ENCODE results near the gene LYAR.

LYAR gene

GRCh38 chr4:4289941-4290850 is at the start of gene LYAR, which contains the start of gene ZBTB49 (continued):
- TF ChIP-seq ZBTB11 (tag by site-specific recombination; conservative IDR thresholded peaks at IDR 0.05; ENCODE audit: low read depth) (peak; percentile 81), ZNF48 (tag by site-specific recombination; IDR thresholded peaks at IDR 0.05) (no peak), ZFP69B (tag by site-specific recombination; IDR thresholded peaks at IDR 0.05) (peak; percentile 67), ZNF548 (tag by site-specific recombination; IDR thresholded peaks at IDR 0.05) (no peak), YY2 (tag by site-specific recombination; IDR thresholded peaks at IDR 0.05) (no peak), ZNF701 (tag by site-specific recombination; IDR thresholded peaks at IDR 0.05) (no peak), ZNF776 (tag by site-specific recombination; IDR thresholded peaks at IDR 0.05; ENCODE audit: borderline replicate concordance) (no peak), ZFP41 (tag by site-specific recombination; IDR thresholded peaks at IDR 0.05; ENCODE audit: borderline replicate concordance) (no peak), ZNF2 (tag by site-specific recombination; IDR thresholded peaks at IDR 0.05) (no peak; the same call in 1 of the 2 replicates), ZNF223 (tag by site-specific recombination; IDR thresholded peaks at IDR 0.05) (no peak), ZNF660 (tag by site-specific recombination; IDR thresholded peaks at IDR 0.05) (peak; percentile 52; the same call in 1 of the 2 replicates), MYNN (tag by site-specific recombination; IDR thresholded peaks at IDR 0.05; ENCODE audit: borderline replicate concordance) (no peak), ZNF324 (tag by site-specific recombination; IDR thresholded peaks at IDR 0.05) (no peak), ZNF747 (tag by site-specific recombination; IDR thresholded peaks at IDR 0.05) (no peak), ZNF16 (tag by site-specific recombination; IDR thresholded peaks at IDR 0.05; ENCODE audit: low read depth) (no peak), ZNF174 (tag by site-specific recombination; IDR thresholded peaks at IDR 0.05) (no peak), ZBTB1 (tag by site-specific recombination; IDR thresholded peaks at IDR 0.05) (no peak), GLIS1 (tag by site-specific recombination; IDR thresholded peaks at IDR 0.05) (peak; percentile 46), ZNF214 (tag by site-specific recombination; IDR thresholded peaks at IDR 0.05; ENCODE audit: borderline replicate concordance) (no peak), ZNF791 (tag by site-specific recombination; IDR thresholded peaks at IDR 0.05) (no peak), ZBTB8A (tag by site-specific recombination; IDR thresholded peaks at IDR 0.05) (peak; percentile 62), ZNF350 (tag by site-specific recombination; IDR thresholded peaks at IDR 0.05) (no peak), SALL2 (tag by site-specific recombination; IDR thresholded peaks at IDR 0.05; ENCODE audit: borderline replicate concordance) (no peak), OVOL3 (tag by site-specific recombination; IDR thresholded peaks at IDR 0.05) (no peak), ZNF596 (tag by site-specific recombination; IDR thresholded peaks at IDR 0.05) (no peak)
- TF ChIP-seq, protein P1, sequence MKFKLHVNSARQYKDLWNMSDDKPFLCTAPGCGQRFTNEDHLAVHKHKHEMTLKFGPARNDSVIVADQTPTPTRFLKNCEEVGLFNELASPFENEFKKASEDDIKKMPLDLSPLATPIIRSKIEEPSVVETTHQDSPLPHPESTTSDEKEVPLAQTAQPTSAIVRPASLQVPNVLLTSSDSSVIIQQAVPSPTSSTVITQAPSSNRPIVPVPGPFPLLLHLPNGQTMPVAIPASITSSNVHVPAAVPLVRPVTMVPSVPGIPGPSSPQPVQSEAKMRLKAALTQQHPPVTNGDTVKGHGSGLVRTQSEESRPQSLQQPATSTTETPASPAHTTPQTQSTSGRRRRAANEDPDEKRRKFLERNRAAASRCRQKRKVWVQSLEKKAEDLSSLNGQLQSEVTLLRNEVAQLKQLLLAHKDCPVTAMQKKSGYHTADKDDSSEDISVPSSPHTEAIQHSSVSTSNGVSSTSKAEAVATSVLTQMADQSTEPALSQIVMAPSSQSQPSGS (tag by site-specific recombination; IDR thresholded peaks at IDR 0.05; ENCODE audit: low read depth), result no peak
- TF ChIP-seq, protein P2, sequence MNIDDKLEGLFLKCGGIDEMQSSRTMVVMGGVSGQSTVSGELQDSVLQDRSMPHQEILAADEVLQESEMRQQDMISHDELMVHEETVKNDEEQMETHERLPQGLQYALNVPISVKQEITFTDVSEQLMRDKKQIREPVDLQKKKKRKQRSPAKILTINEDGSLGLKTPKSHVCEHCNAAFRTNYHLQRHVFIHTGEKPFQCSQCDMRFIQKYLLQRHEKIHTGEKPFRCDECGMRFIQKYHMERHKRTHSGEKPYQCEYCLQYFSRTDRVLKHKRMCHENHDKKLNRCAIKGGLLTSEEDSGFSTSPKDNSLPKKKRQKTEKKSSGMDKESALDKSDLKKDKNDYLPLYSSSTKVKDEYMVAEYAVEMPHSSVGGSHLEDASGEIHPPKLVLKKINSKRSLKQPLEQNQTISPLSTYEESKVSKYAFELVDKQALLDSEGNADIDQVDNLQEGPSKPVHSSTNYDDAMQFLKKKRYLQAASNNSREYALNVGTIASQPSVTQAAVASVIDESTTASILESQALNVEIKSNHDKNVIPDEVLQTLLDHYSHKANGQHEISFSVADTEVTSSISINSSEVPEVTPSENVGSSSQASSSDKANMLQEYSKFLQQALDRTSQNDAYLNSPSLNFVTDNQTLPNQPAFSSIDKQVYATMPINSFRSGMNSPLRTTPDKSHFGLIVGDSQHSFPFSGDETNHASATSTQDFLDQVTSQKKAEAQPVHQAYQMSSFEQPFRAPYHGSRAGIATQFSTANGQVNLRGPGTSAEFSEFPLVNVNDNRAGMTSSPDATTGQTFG (tag by site-specific recombination; IDR thresholded peaks at IDR 0.05; ENCODE audit: borderline replicate concordance), result no peak
- TF ChIP-seq, protein P3, sequence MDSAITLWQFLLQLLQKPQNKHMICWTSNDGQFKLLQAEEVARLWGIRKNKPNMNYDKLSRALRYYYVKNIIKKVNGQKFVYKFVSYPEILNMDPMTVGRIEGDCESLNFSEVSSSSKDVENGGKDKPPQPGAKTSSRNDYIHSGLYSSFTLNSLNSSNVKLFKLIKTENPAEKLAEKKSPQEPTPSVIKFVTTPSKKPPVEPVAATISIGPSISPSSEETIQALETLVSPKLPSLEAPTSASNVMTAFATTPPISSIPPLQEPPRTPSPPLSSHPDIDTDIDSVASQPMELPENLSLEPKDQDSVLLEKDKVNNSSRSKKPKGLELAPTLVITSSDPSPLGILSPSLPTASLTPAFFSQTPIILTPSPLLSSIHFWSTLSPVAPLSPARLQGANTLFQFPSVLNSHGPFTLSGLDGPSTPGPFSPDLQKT (IDR thresholded peaks at IDR 0.05; ENCODE audit: borderline replicate concordance, low read depth, low read length), result no peak
- TF ChIP-seq, protein P4, sequence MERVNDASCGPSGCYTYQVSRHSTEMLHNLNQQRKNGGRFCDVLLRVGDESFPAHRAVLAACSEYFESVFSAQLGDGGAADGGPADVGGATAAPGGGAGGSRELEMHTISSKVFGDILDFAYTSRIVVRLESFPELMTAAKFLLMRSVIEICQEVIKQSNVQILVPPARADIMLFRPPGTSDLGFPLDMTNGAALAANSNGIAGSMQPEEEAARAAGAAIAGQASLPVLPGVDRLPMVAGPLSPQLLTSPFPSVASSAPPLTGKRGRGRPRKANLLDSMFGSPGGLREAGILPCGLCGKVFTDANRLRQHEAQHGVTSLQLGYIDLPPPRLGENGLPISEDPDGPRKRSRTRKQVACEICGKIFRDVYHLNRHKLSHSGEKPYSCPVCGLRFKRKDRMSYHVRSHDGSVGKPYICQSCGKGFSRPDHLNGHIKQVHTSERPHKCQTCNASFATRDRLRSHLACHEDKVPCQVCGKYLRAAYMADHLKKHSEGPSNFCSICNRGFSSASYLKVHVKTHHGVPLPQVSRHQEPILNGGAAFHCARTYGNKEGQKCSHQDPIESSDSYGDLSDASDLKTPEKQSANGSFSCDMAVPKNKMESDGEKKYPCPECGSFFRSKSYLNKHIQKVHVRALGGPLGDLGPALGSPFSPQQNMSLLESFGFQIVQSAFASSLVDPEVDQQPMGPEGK (tag by site-specific recombination; IDR thresholded peaks at IDR 0.05), result no peak

Data from HEK293 (cell line).